Measurements from ENCODE around the gene NLK. TPM values are rescaled to one million over a fixed set of nuclear protein-coding genes. Genes with fewer than 3 reads are reported as not detected.

NLK gene
- total and polyA plus RNA-seq, 8 donors = 18.8 to 21.3 (median 20.1) TPM

GRCh38 chr17:28161311-28161710 is 118.8 kb downstream of the NLK start:
- ATAC-seq = no peak
- intact Hi-C loops (cut with DNase I) = no loop called here

GRCh38 chr17:28166478-28166877 is 124.0 kb downstream of the NLK start:
- intact Hi-C loops (cut with DNase I) = no loop called here
- no peak for DNase-seq

More at GRCh38 chr17:28161311-28161710, 118.8 kb downstream of the NLK start:
- no peak for DNase-seq
- Histone ChIP-seq H3K4me3 (no peak overlapping the region), H3K27ac (no peak overlapping the region), H3K36me3 (no peaks in the 10 kb centered on the region), H3K4me1 (no peaks in the 10 kb centered on the region), H3K27me3 (no peaks in the 10 kb centered on the region), H3K9me3 (no peaks in the 10 kb centered on the region)
- TF ChIP-seq, protein P1, sequence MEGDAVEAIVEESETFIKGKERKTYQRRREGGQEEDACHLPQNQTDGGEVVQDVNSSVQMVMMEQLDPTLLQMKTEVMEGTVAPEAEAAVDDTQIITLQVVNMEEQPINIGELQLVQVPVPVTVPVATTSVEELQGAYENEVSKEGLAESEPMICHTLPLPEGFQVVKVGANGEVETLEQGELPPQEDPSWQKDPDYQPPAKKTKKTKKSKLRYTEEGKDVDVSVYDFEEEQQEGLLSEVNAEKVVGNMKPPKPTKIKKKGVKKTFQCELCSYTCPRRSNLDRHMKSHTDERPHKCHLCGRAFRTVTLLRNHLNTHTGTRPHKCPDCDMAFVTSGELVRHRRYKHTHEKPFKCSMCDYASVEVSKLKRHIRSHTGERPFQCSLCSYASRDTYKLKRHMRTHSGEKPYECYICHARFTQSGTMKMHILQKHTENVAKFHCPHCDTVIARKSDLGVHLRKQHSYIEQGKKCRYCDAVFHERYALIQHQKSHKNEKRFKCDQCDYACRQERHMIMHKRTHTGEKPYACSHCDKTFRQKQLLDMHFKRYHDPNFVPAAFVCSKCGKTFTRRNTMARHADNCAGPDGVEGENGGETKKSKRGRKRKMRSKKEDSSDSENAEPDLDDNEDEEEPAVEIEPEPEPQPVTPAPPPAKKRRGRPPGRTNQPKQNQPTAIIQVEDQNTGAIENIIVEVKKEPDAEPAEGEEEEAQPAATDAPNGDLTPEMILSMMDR (IDR thresholded peaks at IDR 0.05) = no peak

DNA sequence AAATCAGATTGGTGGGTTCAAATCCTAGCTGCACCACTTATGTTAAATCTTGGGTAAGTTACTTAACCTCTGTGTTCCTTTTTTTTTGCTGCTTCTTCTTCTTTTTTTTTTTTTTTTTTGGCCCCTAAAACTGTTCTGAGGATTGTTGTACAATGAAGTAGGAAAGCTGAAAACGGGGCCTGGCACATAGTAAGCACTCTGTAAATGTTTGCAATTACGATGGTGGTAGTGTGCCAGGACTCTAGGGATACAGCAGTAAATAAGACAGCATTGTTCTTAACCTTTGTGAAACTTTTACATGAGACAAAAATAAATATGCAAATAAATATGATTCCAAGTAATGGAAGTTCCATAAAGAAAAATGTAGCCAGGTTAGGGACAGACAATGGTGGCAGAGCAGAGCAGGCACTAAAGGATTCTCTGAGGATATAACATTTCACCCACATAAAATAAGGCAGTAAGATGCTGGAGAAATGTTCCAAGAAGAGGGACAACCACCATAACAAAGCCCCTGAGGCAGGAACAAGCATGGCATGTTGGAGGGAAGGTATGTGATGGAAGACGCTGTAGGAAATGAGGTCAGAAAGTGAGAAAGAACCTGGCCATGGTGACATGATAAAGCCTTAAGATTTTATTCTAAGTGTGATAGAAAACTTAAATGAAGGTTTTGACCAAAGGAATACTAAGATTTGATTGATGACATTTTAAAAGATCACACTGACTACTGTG is 127.3 kb downstream of the NLK start:
- Histone ChIP-seq H3K4me1 (peaks cover 0 to 15% of the 10 kb centered on the region in 2 donors), H3K9me3 (no peaks in the 10 kb centered on the region), H3K27ac (no peak overlapping the region), H3K36me3 (peaks cover 0 to 11% of the 10 kb centered on the region in 2 donors), H3K27me3 (no peaks in the 10 kb centered on the region), H3K4me3 (no peak overlapping the region)
- intact Hi-C loops (cut with DNase I) = no loop called here
- DNase-seq = no peak
- ATAC-seq = no peak
- TF ChIP-seq, protein P1 (IDR thresholded peaks at IDR 0.05) = no peak

More at GRCh38 chr17:28166478-28166877, 124.0 kb downstream of the NLK start:
- H3K27ac ChIP-seq = no peak overlapping the region
- no peak for ATAC-seq
- peaks cover 0 to 11% of the 10 kb centered on the region in 2 donors for H3K36me3 ChIP-seq
- H3K9me3 ChIP-seq = no peaks in the 10 kb centered on the region
- no peaks in the 10 kb centered on the region for H3K4me1 ChIP-seq
- no peak overlapping the region for H3K4me3 ChIP-seq
- TF ChIP-seq, protein P1 (IDR thresholded peaks at IDR 0.05) = no peak
- no peaks in the 10 kb centered on the region for H3K27me3 ChIP-seq

DNA sequence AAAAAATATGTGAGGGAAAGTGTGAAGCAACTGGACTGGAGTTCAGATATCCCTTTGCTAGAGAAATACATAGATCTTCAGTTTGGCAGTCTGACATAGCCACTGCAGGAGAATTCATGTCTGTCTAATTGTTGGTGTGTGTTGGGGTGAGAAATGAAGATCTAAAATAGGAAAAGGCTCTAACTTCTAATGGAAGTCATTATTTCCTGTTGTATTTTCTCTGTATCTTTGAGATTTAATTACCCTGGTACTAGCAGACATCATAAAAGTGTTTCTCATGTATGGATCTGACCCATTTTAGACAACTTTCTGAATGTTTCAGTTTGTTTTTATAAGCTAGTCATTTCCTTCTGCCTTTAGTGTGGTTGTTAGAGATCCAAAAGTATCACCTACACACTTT is 128.3 kb downstream of the NLK start:
- Histone ChIP-seq H3K27me3 (no peaks in the 10 kb centered on the region), H3K4me1 (peaks cover 0 to 15% of the 10 kb centered on the region in 2 donors), H3K27ac (no peak overlapping the region), H3K9me3 (no peaks in the 10 kb centered on the region), H3K4me3 (no peak overlapping the region), H3K36me3 (peaks cover 0 to 11% of the 10 kb centered on the region in 2 donors)
- intact Hi-C loops (cut with DNase I) = no loop called here
- DNase-seq = no peak
- ATAC-seq = no peak
- TF ChIP-seq, protein P1 (IDR thresholded peaks at IDR 0.05) = no peak

- Histone ChIP-seq H3K27ac (no peak overlapping the region), H3K36me3 (peaks cover 0 to 11% of the 10 kb centered on the region in 2 donors), H3K9me3 (no peaks in the 10 kb centered on the region), H3K27me3 (no peaks in the 10 kb centered on the region), H3K4me3 (no peak overlapping the region), H3K4me1 (peaks cover 0 to 15% of the 10 kb centered on the region in 2 donors)
- ATAC-seq = no peak
- TF ChIP-seq, protein P1 (IDR thresholded peaks at IDR 0.05) = no peak
- intact Hi-C loops (cut with DNase I) = no loop called here
- DNase-seq = no peak
Measured at GRCh38 chr17:28173031-28173561, 130.6 kb downstream of the NLK start.

Measured in left lung (tissue), 10 donors.